Stomach (tissue), 4 donors: ENCODE measurements around the gene NLRC5.

ENCODE experiments used
- EP300 ChIP-seq: sonication (generic); formaldehyde crosslinking; IDR thresholded peaks from one replicate; pipeline ENCODE4 v1.6.1; 2017; ENCODE audit warnings: antibody characterized with exemption
- POLR2A ChIP-seq, 4 donors: fragments of 450-650 bp; IDR thresholded peaks; one replicate each; pipeline ENCODE4 v1.6.1; 2016; ENCODE audit warnings: antibody characterized with exemption in 4 of 4, control low read depth in 2 of 4, mild to moderate bottlenecking in 1 of 4, moderate library complexity in 1 of 4
- TF ChIP-seq, protein P1 (sequence below), 7 experiments: fragments of 450-650 bp in 4 of 7; fragments of 200-600 bp in 3 of 7; sonication (generic) in 3 of 7; IDR thresholded peaks; one replicate each; pipeline ENCODE4 v1.5.1; 2016 to 2019; ENCODE audit warnings: antibody characterized with exemption in 7 of 7, control low read depth in 2 of 7, mild to moderate bottlenecking in 1 of 7

- TF ChIP-seq, protein P1, sequence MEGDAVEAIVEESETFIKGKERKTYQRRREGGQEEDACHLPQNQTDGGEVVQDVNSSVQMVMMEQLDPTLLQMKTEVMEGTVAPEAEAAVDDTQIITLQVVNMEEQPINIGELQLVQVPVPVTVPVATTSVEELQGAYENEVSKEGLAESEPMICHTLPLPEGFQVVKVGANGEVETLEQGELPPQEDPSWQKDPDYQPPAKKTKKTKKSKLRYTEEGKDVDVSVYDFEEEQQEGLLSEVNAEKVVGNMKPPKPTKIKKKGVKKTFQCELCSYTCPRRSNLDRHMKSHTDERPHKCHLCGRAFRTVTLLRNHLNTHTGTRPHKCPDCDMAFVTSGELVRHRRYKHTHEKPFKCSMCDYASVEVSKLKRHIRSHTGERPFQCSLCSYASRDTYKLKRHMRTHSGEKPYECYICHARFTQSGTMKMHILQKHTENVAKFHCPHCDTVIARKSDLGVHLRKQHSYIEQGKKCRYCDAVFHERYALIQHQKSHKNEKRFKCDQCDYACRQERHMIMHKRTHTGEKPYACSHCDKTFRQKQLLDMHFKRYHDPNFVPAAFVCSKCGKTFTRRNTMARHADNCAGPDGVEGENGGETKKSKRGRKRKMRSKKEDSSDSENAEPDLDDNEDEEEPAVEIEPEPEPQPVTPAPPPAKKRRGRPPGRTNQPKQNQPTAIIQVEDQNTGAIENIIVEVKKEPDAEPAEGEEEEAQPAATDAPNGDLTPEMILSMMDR (IDR thresholded peaks at IDR 0.05), result no peak
- TF ChIP-seq POLR2A (IDR thresholded peaks at IDR 0.05) (no peak), EP300 (no peak)
Observed at GRCh38 chr16:56997264-56997663, 7.9 kb downstream of the NLRC5 start.
